ENCODE results near the gene SCGN.

Gene SCGN

GRCh38 chr6:25652007-25652515 is at the start of gene SCGN:
TSS of gene SCGN (plus strand) at chr6:25652215. CDS start at chr6:25652404, 189 bp downstream.
- no peak for DNase-seq (ENCODE audit: low read depth, low spot score)

DNA sequence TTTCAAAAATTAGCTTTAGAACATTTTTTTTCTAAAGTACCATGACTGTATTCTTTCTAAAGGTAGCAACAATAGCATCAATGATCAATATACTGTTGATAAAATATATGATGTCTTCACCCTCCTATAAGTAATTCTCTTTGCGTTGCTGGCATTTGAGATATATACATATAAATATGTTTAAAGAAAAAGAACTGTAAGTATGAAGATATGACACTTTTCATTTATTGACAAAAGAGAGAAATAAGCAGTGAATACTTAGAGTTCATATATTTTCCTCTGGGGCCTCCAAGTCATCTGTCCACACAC is 49.4 kb upstream of the SCGN start:
- no peak for DNase-seq (ENCODE audit: low read depth, low spot score)

- no peak for DNase-seq (ENCODE audit: low read depth, low spot score)
These were observed 48.8 kb upstream of the SCGN start for GRCh38 chr6:25603251-25603650.

- no peak for DNase-seq (ENCODE audit: low read depth, low spot score)
These were observed 45.9 kb upstream of the SCGN start for GRCh38 chr6:25606151-25606550.

- DNase-seq (ENCODE audit: low read depth, low spot score) = no peak
These were observed 43.3 kb upstream of the SCGN start for GRCh38 chr6:25608558-25609174.

DNA sequence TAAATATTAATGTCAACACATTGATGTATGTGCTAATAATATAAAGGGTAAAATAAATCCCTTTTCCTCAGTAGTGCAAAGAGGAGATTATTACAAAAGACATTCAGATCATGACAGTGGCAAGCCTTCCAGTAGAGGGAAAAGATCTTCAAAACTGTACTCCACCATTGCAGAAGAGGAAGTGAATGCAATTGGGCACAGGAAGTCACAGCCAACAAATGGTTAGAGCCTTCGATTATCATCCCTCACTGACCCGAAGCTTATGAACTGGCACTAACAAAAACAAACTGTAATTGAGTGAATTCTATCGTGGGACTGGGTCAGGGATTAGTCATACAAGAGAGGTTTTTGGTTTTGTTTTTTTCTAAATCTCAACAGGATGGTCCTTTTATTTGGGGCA is 39.3 kb upstream of the SCGN start:
- DNase-seq (ENCODE audit: low read depth, low spot score) = no peak

- no peak for DNase-seq (ENCODE audit: low read depth, low spot score)
These were observed 38.6 kb upstream of the SCGN start for GRCh38 chr6:25613415-25613814.

DNA sequence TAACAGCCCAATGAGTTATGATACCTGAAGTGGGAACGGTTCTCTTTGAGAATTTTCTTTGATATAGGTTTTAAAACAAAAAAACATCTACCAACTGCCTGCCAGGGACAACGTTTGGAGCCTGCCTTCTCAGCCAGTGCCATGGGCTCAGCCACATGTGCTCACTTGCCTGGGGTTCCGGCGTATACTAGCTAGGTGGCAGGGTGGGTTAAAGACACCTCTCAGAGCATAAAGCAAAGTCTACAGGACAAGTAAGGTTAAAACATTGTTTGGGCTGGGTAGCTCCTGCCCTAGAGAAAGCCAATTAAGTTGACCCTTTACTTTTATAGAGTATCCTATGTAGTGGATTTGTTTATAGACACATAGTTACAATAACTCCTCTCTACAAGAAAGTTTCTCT is 38.0 kb upstream of the SCGN start:
- no peak for DNase-seq (ENCODE audit: low read depth, low spot score)

DNA sequence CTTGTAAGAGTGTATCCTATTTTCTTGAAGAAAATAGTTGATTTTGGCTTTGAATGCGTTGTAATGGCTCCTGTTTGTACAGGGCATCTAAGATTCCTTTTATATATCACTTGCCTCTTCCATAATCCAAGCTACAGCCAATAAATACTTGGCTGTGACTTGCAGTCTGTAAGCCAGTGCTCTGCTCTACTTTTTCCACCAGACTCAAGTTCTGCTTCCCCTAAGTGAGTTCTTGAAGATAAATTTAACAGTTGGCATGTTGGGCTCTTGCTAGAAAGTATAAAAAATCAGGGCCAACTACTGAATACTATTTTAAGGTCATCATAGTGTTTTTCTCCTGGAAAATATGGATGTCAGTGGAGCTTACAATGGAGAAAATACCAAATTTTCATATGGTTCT is 36.5 kb upstream of the SCGN start:
- DNase-seq (ENCODE audit: low read depth, low spot score) = no peak

- no peak for DNase-seq (ENCODE audit: low read depth, low spot score)
These were observed 34.0 kb upstream of the SCGN start for GRCh38 chr6:25617997-25618396.

GRCh38 chr6:25619217-25619616 is 32.8 kb upstream of the SCGN start:
- no peak for DNase-seq (ENCODE audit: low read depth, low spot score)

DNA sequence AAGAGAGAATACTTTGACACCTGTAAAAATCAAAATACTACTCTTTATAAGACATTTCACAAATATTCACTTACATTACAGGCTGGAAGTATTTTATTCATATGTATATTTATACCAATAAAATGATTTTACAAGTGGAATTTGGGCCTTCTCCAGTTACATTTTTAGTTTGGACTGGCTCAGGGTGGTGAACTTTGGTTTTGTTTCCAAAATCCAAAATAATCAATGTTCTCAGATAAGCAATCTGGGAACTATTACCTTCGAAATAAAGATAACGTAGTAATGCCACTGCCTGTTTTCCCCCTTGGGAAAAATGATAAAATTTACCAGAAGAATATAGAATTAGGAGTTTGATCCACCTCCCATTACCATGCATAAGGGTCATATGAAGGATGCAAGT is 31.6 kb upstream of the SCGN start:
- DNase-seq (ENCODE audit: low read depth, low spot score) = no peak

DNA sequence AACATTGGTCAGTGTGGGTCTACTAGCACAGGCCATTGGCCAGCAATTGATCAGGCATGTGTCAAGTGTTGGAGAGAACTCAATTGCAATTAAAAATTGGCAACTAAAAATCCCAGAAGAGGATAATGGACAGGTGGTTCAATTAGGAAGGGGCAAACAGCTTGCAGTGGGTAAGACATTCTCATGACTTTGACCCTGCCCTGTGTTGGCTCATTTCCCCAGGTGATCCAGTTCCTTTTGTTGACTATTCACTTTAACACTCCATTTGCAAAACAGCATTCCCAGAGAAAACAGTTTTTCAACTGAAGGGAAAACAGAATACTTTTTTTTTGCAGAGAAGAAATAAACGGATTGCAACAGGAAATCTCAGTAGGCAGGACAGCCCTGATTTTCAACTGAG is 28.9 kb upstream of the SCGN start:
- no peak for DNase-seq (ENCODE audit: low read depth, low spot score)

GRCh38 chr6:25623879-25624278 is 28.1 kb upstream of the SCGN start:
- DNase-seq (ENCODE audit: low read depth, low spot score) = no peak

DNA sequence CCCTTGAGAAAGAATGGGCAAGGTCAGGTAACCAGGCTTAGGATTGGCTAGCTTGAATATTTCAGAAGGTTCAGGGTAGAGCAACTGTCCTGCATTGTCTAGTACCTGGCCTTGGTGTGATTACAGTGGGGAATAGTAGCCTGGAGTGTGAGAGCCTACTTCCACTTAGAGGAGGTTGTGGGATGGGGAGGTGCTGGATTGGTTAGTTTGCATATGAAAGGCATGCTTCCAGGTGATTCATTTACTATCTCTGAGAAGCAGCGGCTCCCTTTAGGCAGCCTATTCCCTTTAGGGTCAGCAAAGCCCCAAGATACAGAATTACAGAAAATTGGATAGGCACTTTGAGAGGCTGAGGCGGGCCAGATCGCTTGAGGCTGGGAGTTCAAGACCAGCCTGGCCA is 25.0 kb upstream of the SCGN start:
- no peak for DNase-seq (ENCODE audit: low read depth, low spot score)

DNA sequence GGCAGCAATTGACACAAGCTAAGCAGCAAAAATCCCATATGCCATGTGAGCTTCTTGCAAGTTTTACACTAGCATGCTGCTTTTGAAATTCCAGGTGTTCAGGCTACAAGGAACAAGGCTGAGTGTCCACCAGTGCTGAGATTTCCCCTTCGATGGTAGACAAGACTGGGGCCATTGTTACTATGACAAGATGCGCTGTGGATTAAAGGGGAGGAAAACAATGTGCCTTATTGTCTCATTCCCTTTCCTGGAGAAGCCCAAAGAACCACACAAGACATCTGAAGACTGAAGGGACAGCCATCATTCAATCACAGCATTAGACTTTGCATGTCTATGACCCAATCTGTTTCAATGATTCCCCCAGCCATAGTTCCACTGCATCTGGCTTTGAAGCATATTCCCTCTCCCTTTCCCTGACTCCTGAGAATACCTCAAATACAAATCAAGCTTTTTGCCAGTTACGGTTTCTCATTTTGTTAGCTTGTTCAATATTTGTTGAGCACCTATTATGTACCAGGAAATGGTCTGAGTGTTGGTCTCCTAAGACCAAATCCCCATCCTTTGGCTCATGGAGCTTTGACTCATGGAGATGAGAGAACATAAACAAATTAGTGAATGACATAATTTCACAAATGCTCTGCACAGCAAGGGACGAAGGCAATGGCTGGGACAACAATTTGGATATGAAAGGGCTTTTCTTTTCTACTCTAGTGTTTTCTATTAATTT is 23.4 kb upstream of the SCGN start:
- DNase-seq (ENCODE audit: low read depth, low spot score) = no peak

- DNase-seq (ENCODE audit: low read depth, low spot score) = no peak
These were observed 22.8 kb upstream of the SCGN start for GRCh38 chr6:25629198-25629576.

- no peak for DNase-seq (ENCODE audit: low read depth, low spot score)
These were observed 21.3 kb upstream of the SCGN start for GRCh38 chr6:25630508-25631278.

GRCh38 chr6:25635886-25636317 is 16.1 kb upstream of the SCGN start:
- no peak for DNase-seq (ENCODE audit: low read depth, low spot score)

- DNase-seq (ENCODE audit: low read depth, low spot score) = no peak
These were observed 14.8 kb upstream of the SCGN start for GRCh38 chr6:25637211-25637610.

DNA sequence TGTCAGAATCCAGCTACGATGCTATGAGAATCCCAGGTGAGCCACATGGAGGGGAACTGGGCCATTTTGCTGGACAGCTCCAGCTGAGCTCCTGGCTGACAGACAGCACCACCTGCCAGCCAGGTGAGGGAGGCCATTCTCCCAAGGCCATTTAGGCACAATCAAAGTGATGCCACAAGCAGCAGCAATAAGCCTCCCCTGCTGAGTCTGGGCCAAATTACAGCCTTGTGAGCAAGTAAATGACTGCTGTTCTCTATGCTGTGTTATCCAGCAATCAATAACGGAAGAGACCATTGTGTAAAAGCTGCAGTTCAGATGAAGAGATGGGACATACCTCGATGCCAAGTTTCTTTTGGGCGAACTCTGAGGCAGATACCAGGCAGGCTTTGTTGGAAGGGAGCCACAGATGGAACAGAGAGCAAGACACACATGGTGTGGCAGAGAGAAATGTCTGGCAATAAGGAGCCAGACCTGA is 14.0 kb upstream of the SCGN start:
- no peak for DNase-seq (ENCODE audit: low read depth, low spot score)

GRCh38 chr6:25639653-25640052 is 12.4 kb upstream of the SCGN start:
- no peak for DNase-seq (ENCODE audit: low read depth, low spot score)

GRCh38 chr6:25640446-25640845 is 11.6 kb upstream of the SCGN start:
- DNase-seq (ENCODE audit: low read depth, low spot score) = no peak
